ENCODE measurements around the gene C2CD4A.
A peak's percentile ranks its signal among the peaks of the same experiment; 100 is the strongest.

- TF ChIP-seq CTCF (IDR thresholded peaks at IDR 0.05; ENCODE audit: extremely low read depth in 1 of 2, insufficient read depth in 1 of 2, low read depth in 1 of 2, low read length in 2 of 2) = peak; percentile 25
- no peak for TF ChIP-seq POLR2A (IDR thresholded peaks at IDR 0.05; ENCODE audit: low read depth, low read length)
- no peak for TF ChIP-seq GATA2 (IDR thresholded peaks at IDR 0.05; ENCODE audit: insufficient read depth, insufficient read length, low read depth, low read length)
- TF ChIP-seq MAX (IDR thresholded peaks at IDR 0.05; ENCODE audit: insufficient read depth, insufficient read length) = no peak
- no peak for TF ChIP-seq POLR2AphosphoS5 (IDR thresholded peaks at IDR 0.05; ENCODE audit: insufficient read depth, low read depth, low read length)
Observed at GRCh38 chr15:62021991-62022600, 44.7 kb upstream of the C2CD4A start.
